Effector CD4-positive, alpha-beta T cell (primary cell): ENCODE data around the gene ZFHX3.

ENCODE experiments used
- DNase-seq: peaks from one replicate; pipeline ENCODE4 v3.0.0-alpha.2; 2020

The ZFHX3 gene

GRCh38 chr16:72924927-72925630 lies 122.8 kb downstream of the ZFHX3 start:
- DNase-seq, result no peak

DNA sequence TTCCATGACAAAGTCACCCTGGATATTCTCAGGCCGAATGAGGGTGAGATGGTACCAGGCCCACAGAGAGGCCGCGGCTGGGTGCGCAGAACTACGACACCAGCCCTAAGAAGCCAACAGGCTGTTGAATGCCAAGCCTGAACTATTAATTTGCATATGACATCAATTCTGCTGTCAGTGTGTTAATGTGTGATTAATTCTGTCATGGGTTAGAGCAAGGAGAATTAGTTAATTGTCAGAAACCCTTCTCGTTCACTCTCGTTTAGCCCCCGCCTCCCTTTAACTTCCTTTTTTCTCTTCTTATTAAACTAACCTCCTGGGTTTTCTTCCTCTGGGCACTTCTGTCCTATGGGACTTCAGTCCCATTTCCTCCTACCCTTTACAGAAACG lies 123.4 kb downstream of the ZFHX3 start:
- DNase-seq, result no peak

GRCh38 chr16:72923757-72924156 lies 124.2 kb downstream of the ZFHX3 start:
- DNase-seq, result no peak

DNA sequence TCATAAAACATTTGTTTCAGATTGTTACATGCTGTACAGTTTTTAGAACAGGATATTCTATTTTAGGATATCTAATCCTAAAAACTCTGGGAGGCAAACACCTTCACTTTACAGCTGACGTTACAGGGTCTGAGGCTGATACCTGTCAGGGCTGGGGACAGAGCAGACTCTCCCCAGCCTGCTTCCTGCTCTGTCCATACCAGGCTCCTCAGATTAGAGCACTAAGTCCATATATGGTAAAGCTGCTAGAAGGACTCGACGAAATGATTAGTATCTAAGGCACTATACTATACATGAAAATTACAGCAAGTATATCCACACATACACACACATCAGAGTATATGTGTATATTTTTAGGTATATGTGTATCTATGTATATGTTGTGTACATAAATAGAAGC lies 125.2 kb downstream of the ZFHX3 start:
- no peak for DNase-seq

GRCh38 chr16:72921620-72922019 lies 126.3 kb downstream of the ZFHX3 start:
- no peak for DNase-seq

- DNase-seq, result no peak
Measured at GRCh38 chr16:72921106-72921505, 126.8 kb downstream of the ZFHX3 start.

- no peak for DNase-seq
Measured at GRCh38 chr16:72917051-72917450, 130.9 kb downstream of the ZFHX3 start.

DNA sequence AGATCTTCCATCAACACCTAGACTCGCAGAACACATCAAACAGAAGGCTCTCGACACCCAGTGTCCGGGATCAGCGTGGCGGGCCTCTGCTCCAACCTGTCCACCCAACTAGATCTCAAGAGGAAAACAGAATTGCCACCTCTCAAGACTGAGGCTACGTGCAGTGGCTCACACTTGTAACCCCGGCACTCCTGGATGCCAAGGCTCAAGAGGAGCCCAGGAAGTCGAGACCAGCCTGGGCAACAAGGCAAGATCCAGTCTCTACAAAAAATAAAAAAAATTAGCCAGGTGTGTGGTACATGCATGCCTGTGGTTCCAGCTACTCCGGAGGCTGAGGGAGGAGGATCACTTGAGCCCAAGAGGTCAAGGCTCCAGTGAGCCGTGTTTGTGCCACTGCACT lies 132.6 kb downstream of the ZFHX3 start:
- DNase-seq, result no peak

DNA sequence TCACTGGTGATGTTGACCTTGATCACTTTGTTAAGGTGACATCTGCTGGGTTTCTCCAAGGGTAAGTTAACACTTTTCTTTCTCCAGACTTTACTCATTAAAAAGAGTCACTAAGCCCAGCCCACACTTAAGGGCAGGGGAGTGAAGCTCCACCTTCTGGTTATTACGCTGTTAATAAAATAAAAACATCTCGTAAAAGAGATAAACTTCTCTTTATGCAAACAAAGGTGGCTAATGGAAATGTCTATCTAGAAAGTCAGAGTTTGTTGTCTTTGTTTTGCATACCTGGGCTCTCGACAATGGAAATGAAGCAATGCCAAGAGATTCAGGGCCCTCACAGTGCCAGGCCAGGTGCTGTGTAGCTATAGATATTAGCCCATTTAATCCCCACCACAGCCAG lies 134.4 kb downstream of the ZFHX3 start:
- no peak for DNase-seq

- no peak for DNase-seq
Measured at GRCh38 chr16:72911971-72912370, 136.0 kb downstream of the ZFHX3 start.

DNA sequence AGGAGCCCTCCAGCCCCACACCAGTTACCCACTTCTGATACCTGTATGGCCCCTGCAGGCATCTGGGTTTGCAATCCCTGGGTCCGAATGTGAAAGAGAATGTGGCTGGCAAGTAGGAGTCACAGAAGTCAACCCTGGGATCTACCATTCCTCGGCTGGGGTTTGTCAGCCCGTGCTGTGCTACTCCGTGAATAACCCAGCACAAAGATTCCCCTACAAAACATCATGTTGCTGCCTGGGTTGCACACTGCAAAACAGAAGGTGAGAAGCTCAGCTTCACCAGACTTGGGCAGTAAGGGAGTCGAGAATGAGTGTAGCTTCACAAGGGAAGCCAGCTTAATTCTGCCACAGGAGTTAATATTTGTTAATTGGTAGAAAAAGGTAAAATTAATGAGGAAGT lies 137.1 kb downstream of the ZFHX3 start:
- no peak for DNase-seq

DNA sequence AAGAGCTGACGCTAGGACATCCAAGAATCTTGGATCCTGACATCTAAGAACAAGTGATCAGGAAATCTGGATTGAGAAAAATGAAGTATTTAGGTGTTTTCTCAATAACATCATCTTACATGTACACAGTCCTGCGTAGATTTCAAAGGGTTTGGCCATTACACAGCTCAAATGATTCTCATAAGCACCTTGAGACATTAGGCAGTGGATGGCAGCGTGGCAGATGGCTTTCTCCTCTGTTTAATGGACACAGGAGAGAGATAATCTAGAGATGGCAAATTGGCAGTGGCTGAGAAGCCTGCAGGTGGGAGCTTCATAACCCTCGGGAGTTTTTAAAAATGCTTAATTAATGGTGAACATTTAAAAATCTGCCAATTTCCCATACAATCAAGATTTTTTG lies 137.5 kb downstream of the ZFHX3 start:
- no peak for DNase-seq

DNA sequence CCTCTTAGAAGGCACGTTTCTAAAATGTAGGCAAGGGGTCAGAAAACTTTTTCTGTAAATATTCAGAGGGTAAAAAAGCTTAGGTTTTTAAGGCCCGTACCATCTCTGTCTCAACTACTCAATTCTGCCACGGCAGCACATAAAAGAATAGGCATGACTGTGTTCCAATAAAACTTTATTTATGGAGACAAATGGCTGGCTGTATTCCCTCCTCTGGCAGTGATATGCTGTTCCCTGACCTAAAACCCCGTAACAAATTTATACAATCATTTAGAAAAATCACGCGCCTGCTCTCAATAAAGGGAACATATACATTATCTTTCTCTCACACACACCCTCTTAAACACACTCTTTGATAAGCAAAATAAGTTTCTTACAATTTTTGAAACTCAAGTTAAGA lies 138.7 kb downstream of the ZFHX3 start:
- no peak for DNase-seq

DNA sequence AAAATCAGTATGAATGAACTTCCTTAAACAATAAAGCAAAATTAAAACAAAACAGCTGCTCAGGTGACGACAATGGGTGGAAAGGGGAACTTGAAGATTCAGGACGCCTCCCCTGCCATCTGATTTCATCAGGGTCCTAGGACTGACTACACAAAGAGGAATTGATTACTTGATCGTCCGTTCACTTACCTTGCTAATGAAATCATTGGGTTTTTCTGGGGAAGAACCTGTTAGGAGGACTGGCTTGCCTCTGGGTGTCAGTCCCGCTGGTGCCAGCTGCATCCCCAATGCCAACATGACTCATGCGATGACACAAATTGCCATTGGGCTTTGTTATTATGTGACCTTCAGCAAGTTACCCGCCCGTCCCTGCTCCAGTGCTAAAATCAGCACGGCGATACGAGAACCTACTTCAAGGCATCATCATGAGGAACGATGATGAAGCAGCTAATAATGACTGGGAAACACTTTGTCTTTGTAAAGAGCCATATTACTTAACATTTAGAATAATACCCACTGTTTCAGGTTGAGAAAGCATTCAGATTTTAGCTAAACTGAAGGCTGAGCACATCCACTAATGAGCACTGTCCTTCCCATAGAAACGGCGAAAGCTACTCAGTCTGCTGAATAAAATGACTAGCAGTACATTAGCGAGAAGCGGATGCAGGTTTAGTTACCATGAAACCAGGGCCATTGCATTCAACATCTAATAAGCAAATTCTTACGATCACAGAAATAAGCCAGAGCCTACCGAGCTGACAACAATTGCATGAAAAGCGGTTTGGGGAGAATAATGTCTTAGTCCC lies 139.4 kb downstream of the ZFHX3 start:
- no peak for DNase-seq

- DNase-seq, result no peak
Measured at GRCh38 chr16:72905581-72905980, 142.3 kb downstream of the ZFHX3 start.

DNA sequence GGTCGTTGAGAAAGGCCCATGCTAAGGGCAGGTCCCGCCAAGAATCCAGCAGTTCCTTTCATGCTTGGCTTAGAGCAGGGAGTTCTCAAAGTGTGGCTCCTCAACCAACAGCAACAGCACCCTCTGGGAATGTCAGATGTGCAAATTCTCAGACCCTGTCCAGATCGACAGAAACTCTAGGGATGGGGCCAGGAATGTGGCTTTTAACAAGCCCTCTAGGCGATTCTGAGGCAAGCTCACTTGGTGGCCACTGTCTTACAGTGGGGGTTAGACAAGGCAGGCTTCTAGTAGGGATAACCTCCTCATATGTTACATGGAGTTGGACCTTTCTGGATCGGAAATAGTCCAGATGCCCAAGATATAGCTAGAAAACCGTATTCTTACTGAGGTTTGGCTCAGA lies 144.8 kb downstream of the ZFHX3 start:
- DNase-seq, result no peak

- DNase-seq, result no peak
Measured at GRCh38 chr16:72902206-72902605, 145.7 kb downstream of the ZFHX3 start.

- DNase-seq, result no peak
Measured at GRCh38 chr16:72901000-72901627, 146.8 kb downstream of the ZFHX3 start.

- no peak for DNase-seq
Measured at GRCh38 chr16:72898216-72898825, 149.6 kb downstream of the ZFHX3 start.

- DNase-seq, result no peak
Measured at GRCh38 chr16:72897707-72898106, 150.2 kb downstream of the ZFHX3 start.

GRCh38 chr16:72896485-72897118 lies 151.3 kb downstream of the ZFHX3 start:
- no peak for DNase-seq

- DNase-seq, result no peak
Measured at GRCh38 chr16:72895951-72896350, 152.0 kb downstream of the ZFHX3 start.
